SK-N-SH (cell line): Measurements from ENCODE around the gene ADISSP. TPM values are rescaled to one million over a fixed set of nuclear protein-coding genes. Genes with fewer than 3 reads are reported as not detected.
A peak's percentile ranks its signal among the peaks of the same experiment; 100 is the strongest.

Source experiments
- CTCF ChIA-PET: fragments of 300-600, 350-600 bp; formaldehyde crosslinking; extraction: SDS; loops from one replicate; lab custom pipeline; 2021; lab: Yijun Ruan, JAX
- POLR2A ChIA-PET: fragments of 350-600 bp; sonication (Branson Sonifier 250); formaldehyde crosslinking; extraction: SDS; loops from one replicate; lab custom pipeline; 2020; ENCODE audit warnings: antibody characterized with exemption, inconsistent platforms; lab: Yijun Ruan, JAX
- DNase-seq: peaks from one replicate; pipeline ENCODE4 v3.0.0; 2012
- H2AFZ ChIP-seq: fragments of 200-600 bp; sonication (generic); 2 replicates; pipeline ENCODE4 v1.8.1; 2016; ENCODE audit warnings: antibody characterized with exemption, mild to moderate bottlenecking, low read depth
- H3F3A ChIP-seq: fragments of 200-600 bp; sonication (generic); replicated peaks from 2 replicates; pipeline ENCODE3; 2016; ENCODE audit warnings: antibody characterized with exemption, mild to moderate bottlenecking; ENCODE audit not compliant: insufficient read depth
- H3K27ac ChIP-seq, 2 experiments: fragments of 200-500 bp in 1 of 2; fragments of 200-600 bp in 1 of 2; sonication (Bioruptor generic) in 1 of 2; sonication (generic), shearing (Covaris generic) in 1 of 2; 2 replicates each; pipeline versions ENCODE4 v1.5.1 to v1.6.1; 2014 to 2016; ENCODE audit warnings: low read depth in 2 of 2, inconsistent platforms in 1 of 2, low read length in 1 of 2, mild to moderate bottlenecking in 1 of 2, mixed read lengths in 1 of 2
- H3K27me3 ChIP-seq: fragments of 200-600 bp; sonication (generic), shearing (Covaris generic); 2 replicates; pipeline ENCODE4 v1.6.1; 2016; ENCODE audit warnings: mixed run types; ENCODE audit not compliant: insufficient read depth
- H3K36me3 ChIP-seq, 2 experiments: fragments of 200-500 bp in 1 of 2; fragments of 200-600 bp in 1 of 2; sonication (Bioruptor generic) in 1 of 2; sonication (generic) in 1 of 2; replicated peaks in 1 of 2; 2 replicates each; pipeline versions ENCODE3 to v1.5.1; 2014 to 2016; ENCODE audit warnings: low read length in 1 of 2, mild to moderate bottlenecking in 1 of 2; ENCODE audit not compliant: insufficient read depth in 2 of 2, control insufficient read depth in 1 of 2
- H3K4me1 ChIP-seq, 2 experiments: fragments of 200-500 bp in 1 of 2; fragments of 200-600 bp in 1 of 2; sonication (Bioruptor generic) in 1 of 2; sonication (generic), shearing (Covaris generic) in 1 of 2; 2 replicates each; pipeline versions ENCODE4 v1.5.1 to v1.6.1; 2014 to 2016; ENCODE audit warnings: low read depth in 1 of 2, low read length in 1 of 2, mixed run types in 1 of 2; ENCODE audit not compliant: insufficient read depth in 2 of 2, control insufficient read depth in 1 of 2
- H3K4me2 ChIP-seq: fragments of 200-600 bp; sonication (generic), shearing (Covaris generic); 2 replicates; pipeline ENCODE4 v1.6.1; 2017; ENCODE audit warnings: mixed run types
- H3K4me3 ChIP-seq, 2 experiments: fragments of 200-500 bp in 1 of 2; fragments of 200-600 bp in 1 of 2; sonication (Bioruptor generic) in 1 of 2; sonication (generic), shearing (Covaris generic) in 1 of 2; 2 replicates each; pipeline versions ENCODE4 v1.5.1 to v1.8.1; 2014 to 2016; ENCODE audit warnings: low read depth in 2 of 2, inconsistent platforms in 1 of 2, low read length in 1 of 2, mild to moderate bottlenecking in 1 of 2, mixed read lengths in 1 of 2, moderate library complexity in 1 of 2
- H3K79me2 ChIP-seq: fragments of 200-600 bp; sonication (generic); 2 replicates; pipeline ENCODE4 v1.8.1; 2017; ENCODE audit warnings: mild to moderate bottlenecking; ENCODE audit not compliant: insufficient read depth
- H3K9ac ChIP-seq: fragments of 200-600 bp; sonication (generic); 2 replicates; pipeline ENCODE4 v1.6.1; 2017; ENCODE audit warnings: mixed run types
- H3K9me2 ChIP-seq: fragments of 200-600 bp; sonication (generic); 2 replicates; pipeline ENCODE4 v1.6.1; 2017; ENCODE audit warnings: mixed run types
- H3K9me3 ChIP-seq: fragments of 200-600 bp; sonication (generic); 2 replicates; pipeline ENCODE4 v1.6.1; 2017; ENCODE audit warnings: mixed run types, mild to moderate bottlenecking, moderate library complexity
- H4K20me1 ChIP-seq: fragments of 200-600 bp; sonication (generic); 2 replicates; pipeline ENCODE4 v1.6.1; 2017; ENCODE audit warnings: mild to moderate bottlenecking, mixed run types; ENCODE audit not compliant: insufficient read depth
- CTCF ChIP-seq: fragments of 200-600 bp; sonication (generic); IDR thresholded peaks from 2 replicates; pipeline ENCODE4 v1.6.1; 2017; ENCODE audit warnings: antibody characterized with exemption, mild to moderate bottlenecking, moderate library complexity
- EZH2phosphoT487 ChIP-seq: fragments of 200-600 bp; sonication (generic); IDR thresholded peaks from 2 replicates; pipeline ENCODE4 v1.6.1; 2017; ENCODE audit warnings: low read depth, mixed run types, mild to moderate bottlenecking, antibody characterized with exemption, moderate library complexity, borderline replicate concordance
- FOSL2 ChIP-seq: IDR thresholded peaks from 2 replicates; pipeline ENCODE4 v1.4.0; 2012; ENCODE audit warnings: low read depth, mild to moderate bottlenecking, moderate library complexity, borderline replicate concordance
- FOXJ3 ChIP-seq: sonication (generic); formaldehyde crosslinking; IDR thresholded peaks from 2 replicates; pipeline ENCODE4 v1.5.1; 2020; ENCODE audit warnings: mild to moderate bottlenecking, missing genetic modification reagents
- IRF3 ChIP-seq: fragments of 150-350 bp; IDR thresholded peaks from 2 replicates; pipeline ENCODE4 v1.6.1; 2016; ENCODE audit warnings: mild to moderate bottlenecking, low read depth, low read length
- MAX ChIP-seq: IDR thresholded peaks from 2 replicates; pipeline ENCODE4 v1.4.0; 2012; ENCODE audit warnings: low read depth
- MEF2A ChIP-seq: IDR thresholded peaks from 2 replicates; pipeline ENCODE4 v1.4.0; 2012; ENCODE audit warnings: low read depth, borderline replicate concordance
- MXI1 ChIP-seq: IDR thresholded peaks from 2 replicates; pipeline ENCODE4 v1.6.1; 2012; ENCODE audit warnings: mild to moderate bottlenecking, low read depth, low read length, improper control_type of control experiment
- PBX3 ChIP-seq: IDR thresholded peaks from 2 replicates; pipeline ENCODE4; 2012
- RCOR1 ChIP-seq: fragments of 150-350 bp; IDR thresholded peaks from 2 replicates; pipeline ENCODE4 v1.6.1; 2017; ENCODE audit warnings: antibody characterized with exemption, low read length
- REST ChIP-seq: IDR thresholded peaks from 2 replicates; pipeline ENCODE4 v1.6.1; 2012; ENCODE audit warnings: mild to moderate bottlenecking, low read depth, low read length, moderate library complexity
- RXRA ChIP-seq: IDR thresholded peaks from 2 replicates; pipeline ENCODE4 v1.4.0; 2012; ENCODE audit warnings: low read depth, mild to moderate bottlenecking, borderline replicate concordance
- YY1 ChIP-seq: IDR thresholded peaks from 2 replicates; pipeline ENCODE4 v1.4.0; 2012; ENCODE audit warnings: low read depth, mild to moderate bottlenecking
- WGBS: methylation state at CpG from one replicate; pipeline ENCODE4 v1.1.6; 2017; ENCODE audit warnings: low lambda C conversion rate; 5-methylcytosine and 5-hydroxymethylcytosine counted together
- polyA plus RNA-seq, 3 experiments: library from polyadenylated mRNA; depleted of rRNA; stranded (reverse); fragments of >200 nt; gene quantifications; 2 replicates each; pipeline ENCODE4 v1.2.3, GENCODE V29; 2012

ADISSP gene
- polyA plus RNA-seq, 1 of the 3 experiments (the other 2 are of a cell fraction): 73.9 TPM

GRCh38 chr20:3783068-3783489 is 15.5 kb upstream of the ADISSP start:
- Histone ChIP-seq H4K20me1 (peaks cover 45% of the 10 kb centered on the region), H3K4me3 (no peak overlapping the region), H3K4me2 (peak overlapping the region; percentile 96; the same call in 1 of the 2 replicates), H3F3A (peaks cover 15% of the 10 kb centered on the region), H3K9me2 (no peaks in the 10 kb centered on the region), H3K9ac (no peak overlapping the region), H3K36me3 (peaks cover 7 to 9% of the 10 kb centered on the region in 2 experiments), H3K79me2 (peaks cover 40% of the 10 kb centered on the region), H2AFZ (no peak overlapping the region), H3K27ac (no peak overlapping the region), H3K4me1 (peaks cover 27 to 38% of the 10 kb centered on the region in 2 experiments; a peak in 3 of 4 replicates), H3K9me3 (no peaks in the 10 kb centered on the region), H3K27me3 (no peaks in the 10 kb centered on the region)
- ChIA-PET CTCF (interaction anchor here (0.6 to 6.4 kb wide), 5 partner anchors 12 to 70 kb away, joined by 3 to 61 read pairs (median 14); partner anchors contain the start of genes ADISSP and CDC25B), POLR2A (interaction anchor here (0.6 kb wide), 1 partner anchor 13 kb away, joined by 3 read pairs; the partner anchor contains the start of gene CDC25B)
- TF ChIP-seq RCOR1 (no peak), IRF3 (no peak), FOXJ3 (CRISPR knock-in tag) (no peak), MXI1 (no peak), CTCF (no peak), EZH2phosphoT487 (no peak), MAX (no peak), RXRA (no peak), MEF2A (no peak), YY1 (no peak), PBX3 (no peak), FOSL2 (no peak), REST (no peak)
- DNase-seq: no peak
- WGBS: 50% methylated on average over 2 of the region's 2 CpGs
